Mucosa of descending colon (tissue), 3 donors: Measurements from ENCODE around the gene ZNF511. TPM values are rescaled to one million over a fixed set of nuclear protein-coding genes. Genes with fewer than 3 reads are reported as not detected.

Experiments used
- ATAC-seq: fragments of 200-7000 bp; cut with Tn5 transposase; one replicate; pipeline ENCODE4 v1.9.1; 2020; ENCODE audit warnings: mild to moderate bottlenecking, moderate library complexity
- DNase-seq, 3 donors: peaks; one replicate each; pipeline ENCODE4 v3.0.0-alpha.2; 2020
- H3K36me3 ChIP-seq: fragments of 200-600 bp; one replicate; pipeline ENCODE4 v1.8.0; 2021; ENCODE audit warnings: low read depth, mild to moderate bottlenecking
- H3K4me1 ChIP-seq: fragments of 200-600 bp; one replicate; pipeline ENCODE4 v1.8.0; 2021; ENCODE audit warnings: low read depth, mild to moderate bottlenecking
- H3K4me3 ChIP-seq: fragments of 200-600 bp; one replicate; pipeline ENCODE4 v1.8.0; 2021; ENCODE audit warnings: mild to moderate bottlenecking
- H3K9me3 ChIP-seq: fragments of 200-600 bp; one replicate; pipeline ENCODE4 v1.8.0; 2021; ENCODE audit warnings: mild to moderate bottlenecking
- intact Hi-C, 2 donors: fragments of 100-400 bp; cut with DNase I in 1 of 2; cut with micrococcal nuclease in 1 of 2; formaldehyde crosslinking; loops; one replicate each; pipeline versions ENCODE4 v1.11.0 to v1.11.1; 2022; cut with DNase I, micrococcal nuclease
- total RNA-seq, 3 donors: library from RNA; stranded (reverse); fragmentation: NEBNext Ultra II Directional in 2 of 3; extraction: Animal tissue kit (Norgen Biotek cat#: 25700) in 2 of 3; gene quantifications; one replicate each; pipeline versions ENCODE4 v1.2.1 to v1.2.4, GENCODE V29; 2021 to 2023
- TF ChIP-seq, protein P1 (sequence below): fragments of 200-600 bp; IDR thresholded peaks from one replicate; pipeline ENCODE4 v1.8.0; 2022; ENCODE audit warnings: antibody characterized with exemption, mild to moderate bottlenecking
- donor health status: DM: no; HTN: no; CAD: no; lungs with moderate emphysema.
- donor health status: DM: no; HTN: no; CAD: no.
- donor health status: DM: no; HTN: yes; CAD: no.

Gene ZNF511
- total RNA-seq, 3 donors from 2014 or later = 39.1 to 54.0 (median 42.7) TPM

DNA sequence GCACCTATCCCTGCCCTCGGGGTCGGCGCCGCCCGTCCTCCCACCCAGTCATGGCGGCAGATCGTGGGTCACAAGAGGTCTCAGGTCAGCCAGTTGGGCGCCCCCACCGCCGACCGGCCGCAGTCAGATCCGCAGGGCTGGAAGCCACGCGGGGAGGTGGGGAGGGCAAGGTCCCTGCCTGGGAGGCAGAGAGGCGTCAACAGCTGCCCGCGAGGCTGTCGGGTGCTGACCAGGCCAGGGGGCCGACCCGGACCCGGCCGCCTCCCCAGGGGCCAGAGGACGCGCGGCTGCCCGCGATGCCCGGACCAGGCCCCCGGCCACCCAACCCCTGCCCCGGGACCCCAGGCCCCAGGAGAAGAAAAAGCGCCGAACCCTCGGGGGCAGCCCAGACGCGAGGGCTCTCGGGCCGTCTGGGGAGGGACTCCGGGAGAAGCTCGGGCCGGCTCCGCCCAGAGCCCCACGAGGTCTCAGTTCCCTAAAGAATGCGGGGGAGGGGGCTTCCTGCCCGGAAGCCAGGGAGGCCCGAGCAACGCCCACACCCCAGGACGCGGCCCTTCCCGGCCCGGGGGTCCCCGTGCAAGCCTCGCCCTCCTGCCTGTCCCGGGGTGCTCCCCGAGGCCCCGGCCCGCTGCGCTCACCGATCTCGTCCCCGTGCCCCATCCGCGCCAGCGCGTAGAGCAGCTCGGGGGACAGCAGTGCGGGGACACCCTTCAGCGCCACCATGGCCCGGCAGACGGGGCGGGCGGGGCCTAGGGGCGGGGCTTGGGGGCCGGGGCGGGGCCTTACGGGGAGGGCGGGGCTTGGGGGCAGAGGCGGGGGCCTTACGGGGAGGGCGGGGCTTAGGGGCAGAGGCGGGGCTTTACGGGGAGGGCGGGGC is 48.8 kb downstream of the ZNF511 start, which contains the start of gene FUOM:
Gene FUOM (minus strand): TSS at position 735 of the 877 bp plus-strand sequence. CDS start 12 bp downstream, at position 723.
- peak; percentile 57 to 84 (median 78) for DNase-seq
- ATAC-seq = peak; percentile 82
- Histone ChIP-seq H3K36me3 (no peaks in the 10 kb centered on the region), H3K4me3 (peak within 1 kb of the TSS; percentile 32), H3K4me1 (peaks cover 13% of the 10 kb centered on the region), H3K9me3 (no peaks in the 10 kb centered on the region)
- intact Hi-C loops = no loop called here
- TF ChIP-seq, protein P1, sequence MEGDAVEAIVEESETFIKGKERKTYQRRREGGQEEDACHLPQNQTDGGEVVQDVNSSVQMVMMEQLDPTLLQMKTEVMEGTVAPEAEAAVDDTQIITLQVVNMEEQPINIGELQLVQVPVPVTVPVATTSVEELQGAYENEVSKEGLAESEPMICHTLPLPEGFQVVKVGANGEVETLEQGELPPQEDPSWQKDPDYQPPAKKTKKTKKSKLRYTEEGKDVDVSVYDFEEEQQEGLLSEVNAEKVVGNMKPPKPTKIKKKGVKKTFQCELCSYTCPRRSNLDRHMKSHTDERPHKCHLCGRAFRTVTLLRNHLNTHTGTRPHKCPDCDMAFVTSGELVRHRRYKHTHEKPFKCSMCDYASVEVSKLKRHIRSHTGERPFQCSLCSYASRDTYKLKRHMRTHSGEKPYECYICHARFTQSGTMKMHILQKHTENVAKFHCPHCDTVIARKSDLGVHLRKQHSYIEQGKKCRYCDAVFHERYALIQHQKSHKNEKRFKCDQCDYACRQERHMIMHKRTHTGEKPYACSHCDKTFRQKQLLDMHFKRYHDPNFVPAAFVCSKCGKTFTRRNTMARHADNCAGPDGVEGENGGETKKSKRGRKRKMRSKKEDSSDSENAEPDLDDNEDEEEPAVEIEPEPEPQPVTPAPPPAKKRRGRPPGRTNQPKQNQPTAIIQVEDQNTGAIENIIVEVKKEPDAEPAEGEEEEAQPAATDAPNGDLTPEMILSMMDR = no peak

GRCh38 chr10:133358162-133358924 is 49.6 kb downstream of the ZNF511 start:
- TF ChIP-seq, protein P1 = no peak
- no peaks in the 10 kb centered on the region for H3K36me3 ChIP-seq
- intact Hi-C loops = no loop called here
- no peak for ATAC-seq
- H3K4me3 ChIP-seq = no peak overlapping the region
- peaks cover 13% of the 10 kb centered on the region for H3K4me1 ChIP-seq
- peak in 2 of 3 donors; percentile 71 to 82 for DNase-seq
- no peaks in the 10 kb centered on the region for H3K9me3 ChIP-seq

DNA sequence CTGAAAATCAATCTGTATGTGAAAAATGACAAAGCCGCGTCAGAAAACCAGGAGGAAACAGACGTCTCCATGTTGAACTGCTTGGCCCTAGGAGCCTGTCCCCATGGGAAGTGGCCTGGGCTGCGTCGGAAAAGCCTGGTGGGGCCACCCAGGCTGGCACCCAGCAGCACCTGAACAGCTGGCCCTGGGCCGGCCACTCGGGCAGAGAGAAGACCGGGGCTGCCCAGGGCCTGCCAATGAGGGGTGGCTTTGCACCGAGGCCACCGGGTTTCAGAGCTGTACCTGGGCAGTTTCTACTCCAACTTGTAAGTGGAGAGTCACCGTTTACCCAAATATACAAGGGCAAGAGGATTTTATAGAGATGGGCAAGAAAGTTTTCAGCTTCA is 50.2 kb downstream of the ZNF511 start:
- peak in 1 of 3 donors; percentile 34 for DNase-seq
- Histone ChIP-seq H3K36me3 (no peaks in the 10 kb centered on the region), H3K9me3 (no peaks in the 10 kb centered on the region), H3K4me3 (no peak overlapping the region), H3K4me1 (peaks cover 13% of the 10 kb centered on the region)
- TF ChIP-seq, protein P1 = no peak
- intact Hi-C loops = no loop called here
- no peak for ATAC-seq

DNA sequence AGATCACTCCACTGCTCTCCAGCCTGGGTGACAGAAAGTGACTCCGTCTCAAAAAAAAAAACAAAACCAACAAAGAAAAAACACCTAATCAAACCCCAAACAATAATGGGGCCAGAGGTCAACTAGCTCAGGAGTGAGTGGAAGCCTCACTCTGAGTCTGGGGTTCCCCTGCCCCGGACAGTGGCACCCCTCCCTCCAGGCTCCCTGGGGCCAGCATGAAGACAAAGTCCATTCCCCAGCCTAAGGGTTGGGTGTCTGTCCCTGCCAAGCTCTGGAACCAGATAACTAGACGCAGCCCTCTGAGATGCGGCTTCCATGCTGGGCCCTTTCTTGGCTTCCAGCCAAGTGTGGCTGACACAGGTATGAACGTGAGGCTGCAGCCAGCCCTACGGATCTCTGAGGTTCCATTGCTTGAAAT is 50.8 kb downstream of the ZNF511 start:
- peak in 2 of 3 donors; percentile 79 to 82 for DNase-seq
- H3K9me3 ChIP-seq = no peaks in the 10 kb centered on the region
- ATAC-seq = peak; percentile 44
- no peak overlapping the region for H3K4me3 ChIP-seq
- intact Hi-C loops = no loop called here
- H3K36me3 ChIP-seq = no peaks in the 10 kb centered on the region
- H3K4me1 ChIP-seq = peaks cover 18% of the 10 kb centered on the region
- TF ChIP-seq, protein P1 = no peak

DNA sequence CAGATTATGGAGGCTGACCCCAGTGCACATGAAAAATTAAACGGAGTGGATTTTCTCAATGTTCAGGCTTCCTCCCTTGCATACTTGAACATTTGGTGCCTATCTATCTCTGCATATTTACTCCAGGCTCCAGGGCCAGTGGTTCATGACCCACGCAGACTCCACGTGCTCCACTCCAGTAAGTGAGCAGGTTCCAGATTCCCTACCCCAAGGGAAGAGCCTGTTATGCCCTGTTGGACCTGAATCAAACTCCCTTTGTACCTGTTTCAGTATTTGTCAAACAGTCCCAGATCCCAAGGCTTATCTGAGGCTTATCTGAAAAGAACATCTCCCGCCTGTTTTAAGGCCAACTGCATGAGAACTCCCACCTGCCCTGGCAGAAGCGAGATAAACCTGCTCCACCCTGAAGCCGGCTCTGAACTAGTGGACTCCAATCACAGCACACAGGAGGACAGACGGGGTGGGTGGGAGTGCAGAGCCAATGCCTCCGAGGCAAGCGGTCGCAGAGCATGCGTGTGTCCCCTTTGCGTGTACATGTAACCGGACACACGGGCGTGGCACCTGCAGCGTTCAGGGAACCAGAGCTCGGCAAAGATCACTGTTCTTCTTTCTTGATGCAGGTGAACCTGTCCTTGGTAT is 51.4 kb downstream of the ZNF511 start:
- TF ChIP-seq, protein P1 = no peak
- Histone ChIP-seq H3K4me3 (no peak overlapping the region), H3K36me3 (no peaks in the 10 kb centered on the region), H3K9me3 (no peaks in the 10 kb centered on the region), H3K4me1 (peaks cover 19% of the 10 kb centered on the region)
- ATAC-seq = peak; percentile 23
- DNase-seq = peak in 1 of 3 donors; percentile 45
- intact Hi-C loops = no loop called here
